HG03342 (cell line): ENCODE measurements around the gene PPIL4.

ENCODE experiments used
- ATAC-seq: cut with Tn5 transposase; IDR thresholded peaks from one replicate; pipeline ENCODE4 v1.9.1; 2021; ENCODE audit warnings: mild to moderate bottlenecking, moderate library complexity; ENCODE audit not compliant: unreplicated experiment

The PPIL4 gene

GRCh38 chr6:149484733-149485700, 60.8 kb downstream of the PPIL4 start, which contains the start of gene ZC3H12D:
Gene ZC3H12D (minus strand): TSS chr6:149485014. CDS start chr6:149474543, 10,471 bp downstream.
- peak; percentile 35 for ATAC-seq

GRCh38 chr6:149483849-149484655, 61.8 kb downstream of the PPIL4 start:
- ATAC-seq: no peak

GRCh38 chr6:149483334-149483725, 62.5 kb downstream of the PPIL4 start:
- no peak for ATAC-seq

- no peak for ATAC-seq
These were observed 63.1 kb downstream of the PPIL4 start for GRCh38 chr6:149482545-149483333.

- no peak for ATAC-seq
These were observed 65.2 kb downstream of the PPIL4 start for GRCh38 chr6:149480502-149481280.

GRCh38 chr6:149478631-149479314, 67.1 kb downstream of the PPIL4 start:
- ATAC-seq: no peak

GRCh38 chr6:149477544-149477943, 68.3 kb downstream of the PPIL4 start:
- ATAC-seq: no peak

GRCh38 chr6:149476789-149477455, 68.9 kb downstream of the PPIL4 start:
- ATAC-seq: no peak

- peak; percentile 27 for ATAC-seq
These were observed 71.5 kb downstream of the PPIL4 start for GRCh38 chr6:149474108-149474935.

GRCh38 chr6:149473080-149474052, 72.5 kb downstream of the PPIL4 start:
- ATAC-seq: no peak

- ATAC-seq: no peak
These were observed 73.6 kb downstream of the PPIL4 start for GRCh38 chr6:149472241-149472640.

- peak; percentile 24 for ATAC-seq
These were observed 74.0 kb downstream of the PPIL4 start for GRCh38 chr6:149471801-149472200.

- ATAC-seq: no peak
These were observed 74.9 kb downstream of the PPIL4 start for GRCh38 chr6:149470948-149471347.

GRCh38 chr6:149468179-149468578, 77.7 kb downstream of the PPIL4 start:
- ATAC-seq: peak; percentile 15

GRCh38 chr6:149467265-149467664, 78.6 kb downstream of the PPIL4 start:
- no peak for ATAC-seq

- no peak for ATAC-seq
These were observed 81.4 kb downstream of the PPIL4 start for GRCh38 chr6:149464411-149464810.

GRCh38 chr6:149463781-149464180, 82.1 kb downstream of the PPIL4 start:
- no peak for ATAC-seq
